GM21529 (cell line): ENCODE measurements around the gene ARMC9.
"Not testable (repeated sequence)": the region's sequence is repeated elsewhere in the genome, so short reads cannot be mapped to it uniquely, and the experiment has no call there.

Experiments used
- ATAC-seq: cut with Tn5 transposase; IDR thresholded peaks from one replicate; pipeline ENCODE4 v1.9.1; 2021; ENCODE audit not compliant: unreplicated experiment

ARMC9 gene, protein sequence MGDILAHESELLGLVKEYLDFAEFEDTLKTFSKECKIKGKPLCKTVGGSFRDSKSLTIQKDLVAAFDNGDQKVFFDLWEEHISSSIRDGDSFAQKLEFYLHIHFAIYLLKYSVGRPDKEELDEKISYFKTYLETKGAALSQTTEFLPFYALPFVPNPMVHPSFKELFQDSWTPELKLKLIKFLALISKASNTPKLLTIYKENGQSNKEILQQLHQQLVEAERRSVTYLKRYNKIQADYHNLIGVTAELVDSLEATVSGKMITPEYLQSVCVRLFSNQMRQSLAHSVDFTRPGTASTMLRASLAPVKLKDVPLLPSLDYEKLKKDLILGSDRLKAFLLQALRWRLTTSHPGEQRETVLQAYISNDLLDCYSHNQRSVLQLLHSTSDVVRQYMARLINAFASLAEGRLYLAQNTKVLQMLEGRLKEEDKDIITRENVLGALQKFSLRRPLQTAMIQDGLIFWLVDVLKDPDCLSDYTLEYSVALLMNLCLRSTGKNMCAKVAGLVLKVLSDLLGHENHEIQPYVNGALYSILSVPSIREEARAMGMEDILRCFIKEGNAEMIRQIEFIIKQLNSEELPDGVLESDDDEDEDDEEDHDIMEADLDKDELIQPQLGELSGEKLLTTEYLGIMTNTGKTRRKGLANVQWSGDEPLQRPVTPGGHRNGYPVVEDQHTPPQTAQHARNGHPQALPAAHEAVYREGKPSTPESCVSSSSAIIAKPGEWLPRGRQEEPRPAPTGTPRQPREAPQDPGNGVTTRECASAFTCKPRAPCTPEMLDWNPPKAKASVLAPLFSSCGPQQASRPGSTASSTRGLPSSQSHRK

GRCh38 chr2:231198291-231199173, at the start of gene ARMC9:
TSS of gene ARMC9 (plus strand) at chr2:231198631. CDS start at chr2:231206239, 7,608 bp downstream.
- ATAC-seq: peak; percentile 97

GRCh38 chr2:231152800-231153557, 45.5 kb upstream of the ARMC9 start:
- ATAC-seq: no peak

- no peak for ATAC-seq
These were observed 39.1 kb upstream of the ARMC9 start for GRCh38 chr2:231159306-231159705.

GRCh38 chr2:231160701-231161100, 37.7 kb upstream of the ARMC9 start:
- no peak for ATAC-seq

DNA sequence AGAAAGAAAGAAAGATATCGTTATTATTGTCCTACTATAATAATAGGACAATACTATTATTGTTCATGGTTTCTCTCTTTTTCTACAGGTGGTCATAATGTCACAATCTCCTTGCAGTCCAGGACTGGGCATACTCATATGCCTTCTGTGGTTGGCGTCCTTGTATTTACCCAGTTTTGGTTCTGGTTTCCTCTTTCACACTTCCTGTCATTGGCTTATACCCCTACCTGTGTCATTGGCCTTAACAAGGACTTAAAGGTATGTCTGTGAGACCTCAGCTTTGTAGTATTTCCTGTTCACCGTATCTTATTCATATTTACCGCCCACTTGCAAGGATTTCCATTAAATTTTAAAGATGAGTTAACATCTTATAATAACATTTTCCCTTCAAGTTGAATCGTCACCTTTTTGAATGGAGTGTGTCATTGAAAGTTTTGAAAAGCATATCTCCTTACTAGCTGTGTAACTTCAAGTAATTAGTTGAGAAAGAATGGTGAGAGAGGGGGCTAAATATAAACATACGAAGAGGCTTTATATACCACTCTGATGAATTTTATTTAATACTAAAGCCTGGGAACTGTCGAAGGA, 37.1 kb upstream of the ARMC9 start:
- ATAC-seq: peak; percentile 40

DNA sequence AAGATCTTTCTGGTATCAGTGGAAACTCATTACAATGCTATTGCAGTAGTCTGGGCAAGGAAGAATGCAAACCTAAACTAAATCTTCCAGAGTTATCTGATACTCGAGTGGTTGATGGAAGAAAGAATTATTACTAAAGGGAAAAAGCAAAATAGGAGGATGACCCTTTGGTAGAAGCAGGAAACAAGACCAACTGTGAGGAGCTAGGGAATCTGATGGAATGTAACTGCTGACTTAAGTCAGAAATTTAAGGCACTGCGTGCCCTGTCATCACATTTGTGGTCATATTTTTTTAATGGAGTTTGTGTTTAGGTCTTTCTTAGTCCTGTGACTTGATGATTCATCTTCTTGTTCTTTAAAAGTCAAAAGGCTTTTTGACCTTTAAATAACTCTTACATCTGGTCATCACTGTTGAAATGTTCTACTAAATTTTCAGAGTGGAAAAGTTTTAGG, 36.5 kb upstream of the ARMC9 start:
- no peak for ATAC-seq

DNA sequence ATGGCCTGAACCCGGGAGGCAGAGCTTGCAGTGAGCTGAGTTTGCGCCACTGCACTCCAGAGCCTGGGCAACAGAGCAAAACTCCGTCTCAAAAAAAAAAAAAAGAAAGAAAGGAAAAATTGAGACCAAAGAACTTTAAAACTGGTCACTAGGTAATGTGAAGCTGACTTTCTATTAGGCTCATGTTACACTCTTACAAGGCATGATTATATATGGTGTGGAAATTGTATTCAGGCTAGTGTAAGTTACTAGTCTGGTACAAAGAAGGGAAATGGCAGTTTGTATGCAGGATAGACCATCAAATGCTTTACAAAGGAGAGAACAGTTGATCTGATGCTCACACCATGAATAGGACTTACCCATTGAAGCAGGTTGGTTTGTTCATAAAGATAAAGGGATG, 35.4 kb upstream of the ARMC9 start:
- no peak for ATAC-seq

- ATAC-seq: no peak
These were observed 34.9 kb upstream of the ARMC9 start for GRCh38 chr2:231163414-231164095.

- ATAC-seq: no peak
These were observed 30.5 kb upstream of the ARMC9 start for GRCh38 chr2:231167745-231168459.

- ATAC-seq: no peak
These were observed 29.8 kb upstream of the ARMC9 start for GRCh38 chr2:231168460-231169139.

- no peak for ATAC-seq
These were observed 28.9 kb upstream of the ARMC9 start for GRCh38 chr2:231169488-231169887.

GRCh38 chr2:231170055-231170454, 28.4 kb upstream of the ARMC9 start:
- no peak for ATAC-seq

DNA sequence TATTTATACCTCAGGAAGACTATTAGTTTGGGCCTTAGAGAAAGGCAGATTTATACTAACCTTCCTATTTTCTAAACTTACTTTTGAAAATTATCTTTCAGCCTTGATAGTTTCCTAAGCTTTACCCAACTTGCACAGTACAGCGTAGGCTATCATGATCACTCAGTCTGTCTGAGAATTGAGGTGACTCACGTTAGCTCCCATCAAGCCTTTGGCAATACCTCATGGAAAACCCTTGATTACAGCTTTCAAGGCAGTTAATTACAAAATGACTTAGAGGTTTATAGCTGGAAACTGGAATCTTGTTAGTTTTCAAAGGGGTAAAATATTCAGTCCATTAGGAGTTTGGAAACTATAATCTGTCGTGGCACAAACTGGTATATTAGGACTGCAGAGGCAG, 26.4 kb upstream of the ARMC9 start:
- no peak for ATAC-seq

DNA sequence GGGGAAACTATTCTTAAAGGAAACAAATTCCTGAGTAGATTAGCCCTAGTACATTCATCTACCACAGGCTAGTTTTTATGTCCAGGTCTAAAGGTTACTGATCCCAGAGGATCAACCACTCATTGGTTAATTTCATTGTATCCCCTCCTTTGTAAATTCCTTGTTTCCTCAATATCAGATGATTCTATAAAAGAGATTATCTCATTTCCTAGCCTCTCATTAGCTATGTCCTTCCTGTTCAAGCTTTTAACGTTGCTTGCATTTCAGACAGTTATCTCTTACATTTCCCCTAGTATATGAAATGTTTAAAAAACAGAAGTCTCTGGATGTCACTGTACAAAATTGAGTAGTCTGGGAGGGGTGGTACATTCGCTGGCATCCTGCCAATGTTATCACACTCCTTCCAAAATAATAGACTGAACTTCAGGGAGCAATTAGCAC, 24.2 kb upstream of the ARMC9 start:
- no peak for ATAC-seq

DNA sequence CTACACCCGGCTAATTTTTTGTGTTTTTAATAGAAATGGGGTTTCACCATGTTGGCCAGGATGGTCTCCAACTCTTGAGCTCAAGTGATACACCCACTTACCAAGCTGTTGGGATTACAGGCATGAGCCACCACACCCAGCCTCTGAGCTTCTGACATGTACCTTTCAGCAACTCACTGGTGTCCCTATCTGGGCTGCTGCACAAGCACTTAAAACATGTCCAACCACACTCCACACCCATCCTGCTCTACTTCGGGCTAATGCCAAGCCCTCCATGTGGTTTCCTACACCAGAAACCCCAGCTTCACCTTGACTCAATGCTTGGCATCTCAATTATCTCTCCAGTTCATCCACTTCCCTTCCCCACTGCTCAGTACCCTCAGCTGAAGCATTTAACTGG, 22.4 kb upstream of the ARMC9 start:
- no peak for ATAC-seq

- ATAC-seq: no peak
These were observed 21.0 kb upstream of the ARMC9 start for GRCh38 chr2:231177156-231178025.

GRCh38 chr2:231178805-231179204, 19.6 kb upstream of the ARMC9 start:
- ATAC-seq: not testable (repeated sequence)
